GM18507 (cell line): Measurements from ENCODE around the gene FNDC3B.
"Not testable (repeated sequence)": the region's sequence is repeated elsewhere in the genome, so short reads cannot be mapped to it uniquely, and the experiment has no call there.

Source experiments
- DNase-seq: peaks from one replicate; pipeline ENCODE4 v3.0.0; 2011; ENCODE audit warnings: low read depth; ENCODE audit not compliant: insufficient read length; ENCODE audit errors: extremely low spot score
- FAIRE-seq: peaks from 2 replicates; lab custom pipeline; 2011; peaks lifted over from hg19 to GRCh38; lab: Jason Lieb, UNC

FNDC3B gene

GRCh38 chr3:172029425-172030098, 9.8 kb upstream of the FNDC3B start:
- DNase-seq (no peak), FAIRE-seq (no peak)

DNA sequence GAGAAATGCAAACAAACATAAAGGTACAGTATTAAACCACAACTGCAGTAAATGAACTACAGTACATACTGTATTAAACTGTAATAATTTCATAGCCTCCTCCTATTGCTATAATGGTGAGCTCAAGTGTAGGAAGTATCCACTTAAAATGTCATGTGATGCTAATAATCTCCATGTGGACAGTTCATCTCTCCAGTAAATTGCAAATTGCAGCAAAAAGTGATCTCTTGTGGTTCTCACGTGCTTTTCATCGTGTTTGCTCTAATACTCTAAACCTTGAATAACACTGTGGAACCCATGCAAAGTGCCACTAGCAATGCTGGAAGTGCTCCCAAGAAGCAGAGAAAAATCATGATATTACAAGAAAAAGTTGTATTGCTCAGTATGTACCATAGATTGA, 9.2 kb upstream of the FNDC3B start:
- DNase-seq, result no peak
- FAIRE-seq, result no peak

DNA sequence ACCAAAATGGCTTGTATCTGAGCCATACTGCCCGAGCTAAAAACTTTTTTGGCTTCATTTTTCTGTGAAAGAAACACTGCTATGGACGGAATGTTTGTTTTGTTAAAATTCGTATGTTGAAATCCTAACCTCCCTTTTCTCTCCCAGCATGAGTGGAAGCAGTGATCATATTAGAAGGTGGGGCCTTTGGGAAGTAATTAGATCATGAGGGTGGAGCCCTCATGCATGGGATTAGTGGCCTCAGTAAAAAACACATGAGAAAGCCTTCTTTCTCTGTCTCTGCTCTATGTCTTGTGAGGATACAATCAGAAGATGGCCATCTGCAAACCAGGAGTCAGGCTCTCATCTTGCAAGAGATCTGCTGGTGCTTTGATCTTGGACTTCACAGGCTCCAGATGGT, 7.4 kb upstream of the FNDC3B start:
- DNase-seq (no peak), FAIRE-seq (no peak)

- FAIRE-seq, result no peak
These were observed 6.0 kb upstream of the FNDC3B start for GRCh38 chr3:172033396-172033795.

DNA sequence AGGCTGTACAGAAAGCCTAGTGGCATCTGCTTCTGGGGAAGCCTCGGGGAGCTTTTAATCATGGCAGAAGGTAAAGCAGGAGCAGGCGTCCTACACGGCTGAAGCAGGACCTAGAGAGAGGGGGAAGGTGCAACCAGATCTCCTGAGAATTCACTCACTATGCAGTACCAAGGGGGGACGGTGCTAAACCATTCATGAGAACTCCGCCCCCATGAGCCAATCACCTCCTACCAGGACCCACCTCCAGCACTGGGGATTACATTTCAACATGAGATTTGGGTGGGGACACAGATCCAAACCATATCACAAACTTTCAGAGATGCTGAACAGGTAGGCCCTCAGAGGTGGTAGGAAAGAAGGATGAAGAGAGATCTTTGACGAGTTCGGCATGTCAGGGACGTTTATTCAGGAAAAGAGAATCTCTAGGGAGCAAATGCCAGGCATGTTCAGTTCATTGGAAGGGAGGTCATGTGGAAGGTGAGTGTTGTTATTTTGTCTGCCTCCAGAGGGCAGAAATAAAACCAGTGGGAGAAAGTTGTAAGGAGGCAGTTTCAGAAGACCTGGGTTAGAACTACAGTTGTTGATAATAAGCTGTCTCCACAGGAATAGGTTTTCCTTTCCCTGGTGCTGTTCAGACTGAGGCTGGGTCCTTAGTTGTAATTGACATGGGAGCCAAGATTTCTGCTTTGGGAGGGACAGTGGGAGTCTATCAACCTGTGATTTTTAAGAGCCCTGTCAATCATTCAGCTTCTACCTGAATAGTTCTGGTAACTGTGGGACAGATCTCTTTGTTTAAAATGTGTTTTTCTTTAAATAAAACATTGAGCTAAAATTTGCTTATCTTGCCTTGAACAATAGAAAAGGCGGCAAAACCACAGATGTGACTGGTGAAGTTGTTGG, 4.3 kb upstream of the FNDC3B start:
- peak; percentile 67 for FAIRE-seq
- no peak for DNase-seq

More at GRCh38 chr3:172033396-172033795, 6.0 kb upstream of the FNDC3B start:
- DNase-seq, result no peak

DNA sequence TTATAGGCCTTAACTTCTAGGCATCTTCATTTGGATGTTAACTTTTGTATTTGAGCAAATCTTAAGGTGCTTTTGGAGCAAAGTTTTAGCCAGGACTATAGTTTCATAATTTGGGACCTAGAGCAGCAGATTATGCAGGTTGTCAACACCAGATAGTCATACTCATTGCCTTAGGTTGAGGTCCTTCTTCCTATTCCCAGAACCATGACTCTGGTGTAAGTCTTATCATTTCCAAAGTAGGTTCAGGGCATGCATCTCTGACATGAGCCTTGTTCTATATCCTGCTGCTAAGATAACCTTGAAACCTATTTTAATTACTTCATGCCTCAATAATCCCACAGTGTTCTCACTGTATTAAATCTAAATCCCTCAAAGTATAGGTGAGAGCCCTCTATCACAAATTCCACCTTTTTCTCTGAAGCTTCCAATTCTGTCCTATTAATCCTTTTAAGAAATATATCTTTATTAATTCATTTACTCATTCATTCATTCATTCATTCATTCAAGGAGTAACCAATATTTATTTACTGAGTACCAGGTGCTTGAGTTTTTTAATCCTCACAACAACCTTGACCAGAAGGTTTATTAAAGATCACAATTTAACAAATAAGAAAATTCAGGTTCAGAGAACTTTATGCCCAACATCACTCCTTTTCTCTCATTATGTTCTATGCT, 2.7 kb upstream of the FNDC3B start:
- DNase-seq (no peak), FAIRE-seq (no peak)

DNA sequence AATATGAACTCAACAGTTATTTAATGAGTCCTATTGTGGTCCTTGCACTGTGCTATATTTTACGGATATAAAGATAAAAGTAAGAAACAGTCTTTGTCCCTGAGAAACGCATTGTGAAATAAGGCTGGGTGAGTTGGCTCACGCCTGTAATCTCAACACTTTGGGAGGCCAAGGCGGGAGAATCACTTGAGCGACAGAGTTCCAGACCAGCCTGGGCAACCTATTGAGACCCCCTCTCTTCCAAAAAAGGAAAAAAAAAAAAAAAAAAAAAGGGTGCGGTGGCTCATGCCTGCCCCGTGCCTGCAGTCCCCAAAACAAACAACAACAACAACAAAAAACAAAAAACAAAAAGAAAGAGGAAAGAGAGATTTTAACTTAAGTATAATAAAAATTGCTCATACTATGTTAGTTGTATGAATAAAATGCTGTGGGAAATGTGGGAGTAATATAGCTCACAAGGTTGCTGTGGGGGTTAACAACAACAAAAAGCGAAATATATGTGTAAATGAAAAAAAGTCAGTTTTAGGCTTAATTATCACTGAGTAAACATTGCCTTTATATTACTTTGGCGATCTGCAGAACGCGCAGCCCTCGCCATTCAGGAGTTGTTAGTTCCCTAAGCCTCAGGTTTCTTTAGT, 461 bp upstream of the FNDC3B start:
- FAIRE-seq, result no peak
- no peak for DNase-seq

- peak; percentile 23 for DNase-seq
- no peak for FAIRE-seq
These were observed 951 bp downstream of the FNDC3B start for GRCh38 chr3:172040078-172040980.

- no peak for FAIRE-seq
- DNase-seq, result no peak
These were observed 1.9 kb downstream of the FNDC3B start for GRCh38 chr3:172040981-172041963.

GRCh38 chr3:172042136-172042662, 2.8 kb downstream of the FNDC3B start:
- FAIRE-seq (no peak), DNase-seq (no peak)

DNA sequence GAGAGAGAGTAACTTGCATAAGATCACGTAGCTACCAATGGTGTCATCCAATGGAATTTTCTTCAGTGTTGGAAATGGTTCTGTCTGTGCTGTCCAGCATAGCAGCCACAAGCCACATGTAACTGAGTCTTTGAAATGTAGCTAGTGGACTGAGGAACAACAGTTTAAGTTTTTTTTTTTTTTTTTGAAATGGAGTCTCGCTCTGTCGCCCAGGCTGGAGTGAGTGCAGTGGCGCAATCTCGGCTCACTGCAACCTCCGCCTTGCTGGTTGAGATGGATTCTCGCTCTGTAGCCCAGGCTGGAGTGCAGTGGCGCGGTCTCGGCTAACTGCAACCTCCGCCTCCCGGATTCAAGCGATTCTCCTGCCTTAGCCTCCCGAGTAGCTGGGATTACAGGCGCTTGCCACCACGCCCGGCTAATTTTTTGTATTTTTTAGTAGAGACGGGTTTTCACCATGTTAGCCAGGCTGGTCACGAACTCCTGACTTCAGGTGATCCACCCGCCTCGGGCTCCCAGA, 3.3 kb downstream of the FNDC3B start:
- not testable (repeated sequence) for FAIRE-seq, DNase-seq

GRCh38 chr3:172043233-172043632, 3.9 kb downstream of the FNDC3B start:
- DNase-seq, result no peak
- FAIRE-seq, result no peak

DNA sequence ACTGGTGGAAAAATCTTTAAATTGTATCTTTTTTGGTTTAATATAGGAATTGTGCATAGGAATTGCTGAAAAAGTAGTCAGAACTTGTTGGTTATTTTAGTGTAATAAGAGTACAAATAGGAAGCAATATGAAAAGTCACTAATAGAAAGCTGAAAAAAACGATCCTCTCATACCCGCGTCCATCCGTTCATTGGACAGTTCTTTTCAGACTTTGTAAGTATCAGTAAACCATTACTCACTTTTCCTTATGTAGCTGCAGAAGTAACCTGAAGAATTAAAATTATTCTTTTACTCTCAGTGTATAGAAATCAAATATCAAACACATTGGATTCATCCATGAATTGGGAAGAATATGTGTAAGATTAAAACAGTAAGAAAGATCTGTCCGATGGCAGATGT, 4.4 kb downstream of the FNDC3B start:
- FAIRE-seq, result no peak
- no peak for DNase-seq

DNA sequence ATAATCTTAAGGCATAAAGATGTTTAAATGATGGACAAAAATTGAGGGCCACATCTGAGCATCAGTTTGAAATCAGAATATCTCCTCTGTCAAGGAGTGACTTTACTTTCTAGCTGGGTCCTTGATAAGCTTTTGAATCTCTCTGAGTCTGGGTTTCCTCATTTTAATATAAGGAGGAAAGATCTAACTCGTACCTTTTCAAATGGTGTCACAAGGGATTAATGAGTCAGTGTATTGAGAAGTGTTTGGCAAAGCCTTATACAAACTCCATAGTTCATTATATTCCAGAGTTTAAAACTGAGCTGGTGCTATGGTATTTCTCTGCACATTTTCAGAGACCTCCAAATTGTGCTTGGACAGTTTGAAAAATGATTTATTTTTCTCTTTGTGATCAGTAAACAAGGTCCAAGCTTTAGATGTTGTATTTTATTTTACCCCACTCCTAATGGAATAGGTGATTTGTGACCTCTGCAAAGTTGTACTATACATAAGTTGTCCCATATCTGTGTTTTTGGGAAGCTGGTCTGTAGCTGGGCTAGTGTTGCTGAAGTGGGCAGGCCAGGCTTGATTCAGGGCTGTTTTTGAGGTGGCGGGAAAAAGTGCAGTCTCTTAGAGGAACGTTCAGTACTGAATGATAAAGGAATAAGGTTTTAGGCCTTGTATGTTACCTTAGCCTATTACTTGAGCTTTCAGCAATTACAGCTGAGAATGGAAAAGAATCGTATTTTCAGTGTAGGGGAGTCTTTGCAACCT, 5.6 kb downstream of the FNDC3B start:
- FAIRE-seq (no peak), DNase-seq (no peak)

DNA sequence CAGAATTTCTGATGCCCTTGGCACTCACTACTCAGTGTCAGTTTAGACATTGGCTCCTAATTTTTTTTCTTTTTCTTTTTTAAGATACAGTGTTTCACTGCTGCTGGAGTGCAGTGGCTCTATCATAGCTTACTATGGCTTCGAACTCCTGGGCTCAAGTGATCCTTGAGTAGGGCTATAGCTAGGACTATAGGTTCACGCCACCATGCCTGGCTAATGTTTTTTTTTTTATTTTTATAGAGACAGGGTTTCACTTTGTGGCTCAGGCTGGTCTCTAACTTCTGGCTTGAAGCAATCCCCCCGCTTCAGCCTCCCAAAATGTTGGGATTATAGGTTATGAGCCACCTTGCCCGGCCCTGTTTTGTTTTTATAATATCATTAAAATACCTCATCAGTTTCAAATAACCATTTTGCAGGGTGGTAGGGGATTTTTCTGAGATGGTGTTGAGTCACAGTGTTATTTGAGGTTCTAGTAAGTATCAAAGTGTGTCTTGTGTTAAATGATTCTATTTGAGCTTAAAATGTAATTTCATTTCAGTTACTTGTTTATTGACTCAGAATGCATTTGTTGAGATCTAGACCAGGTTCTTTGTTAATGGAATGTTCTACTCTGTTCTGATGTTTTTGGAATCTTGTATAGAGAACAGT, 7.0 kb downstream of the FNDC3B start:
- FAIRE-seq, result no peak
- no peak for DNase-seq

DNA sequence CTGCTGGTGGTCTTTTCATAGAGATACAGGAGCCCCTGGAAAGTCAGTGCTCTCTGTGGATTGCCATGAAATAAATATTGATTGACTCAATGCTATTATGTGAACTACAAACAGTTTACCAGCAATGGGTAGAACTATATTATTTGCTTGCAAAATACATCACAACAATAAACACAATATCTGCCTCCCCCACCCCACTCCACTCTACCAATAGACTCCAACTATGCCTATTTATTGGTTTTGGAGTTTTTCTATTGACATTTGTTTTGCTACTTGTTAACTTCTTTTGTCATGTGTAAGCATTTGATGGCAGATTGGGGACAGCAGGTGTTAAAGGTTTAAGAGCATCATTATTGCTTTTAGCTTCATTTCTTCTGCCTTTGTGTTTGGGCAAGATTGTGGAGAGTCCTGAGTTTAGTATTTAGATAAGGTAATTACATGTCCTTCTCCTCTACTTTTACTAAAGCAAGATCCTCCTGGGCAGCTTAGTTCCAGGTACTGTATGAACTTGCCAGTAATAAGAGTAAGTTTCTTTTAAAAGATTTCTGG, 8.3 kb downstream of the FNDC3B start:
- FAIRE-seq, result no peak
- no peak for DNase-seq
